Measurements from ENCODE around the gene ESF1.

ESF1 gene

DNA sequence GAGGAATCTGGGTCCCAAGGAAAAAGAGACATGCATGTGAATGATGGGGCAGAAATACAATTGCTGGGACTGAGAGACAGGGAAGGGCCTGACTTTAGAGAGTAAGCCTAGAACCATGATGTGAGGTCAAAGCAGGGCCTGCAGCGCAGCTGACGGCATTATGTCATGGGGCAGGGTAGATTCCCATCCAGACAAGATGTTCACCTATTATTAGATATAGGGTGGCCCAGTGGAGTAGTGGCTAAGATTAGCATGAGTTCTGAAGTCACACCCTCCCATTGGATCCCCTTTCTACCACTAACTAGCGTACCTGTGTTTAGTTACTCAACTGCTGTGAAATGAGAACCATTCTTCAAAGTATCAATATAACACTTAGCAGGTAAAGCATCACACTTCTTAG, 39.7 kb upstream of the ESF1 start:
- peaks cover 0 to 7% of the 10 kb centered on the region in 2 experiments; a peak in 2 of 3 replicates for H3K36me3 ChIP-seq (ENCODE audit: control insufficient read depth in 2 of 2, insufficient read depth in 1 of 2, low read length in 2 of 2)
- no peaks in the 10 kb centered on the region for H3K4me1 ChIP-seq (ENCODE audit: control insufficient read depth, insufficient read depth, low read length)
- CTCF ChIA-PET, result interaction anchor here (1.8 kb wide), 1 partner anchor 230 kb away, joined by 6 read pairs; no protein-coding TSS in a partner anchor
- no peak overlapping the region for H3K27ac ChIP-seq (ENCODE audit: extremely low read depth, low read depth, low read length)
- POLR2A ChIA-PET, result no interaction called here
- H3K4me3 ChIP-seq (ENCODE audit: low read depth, low read length), result no peak overlapping the region
- H3K9me3 ChIP-seq (ENCODE audit: control insufficient read depth, insufficient read depth, low read depth, low read length), result no peaks in the 10 kb centered on the region
- no peak for TF ChIP-seq ZNF394 (tag by site-specific recombination; IDR thresholded peaks at IDR 0.05; ENCODE audit: borderline replicate concordance)
- TF ChIP-seq ZNF121 (tag by site-specific recombination; IDR thresholded peaks at IDR 0.05), result no peak
- no peak for TF ChIP-seq ZNF639 (tag by site-specific recombination; IDR thresholded peaks at IDR 0.05)
- no peak for TF ChIP-seq ZNF140 (tag by site-specific recombination; IDR thresholded peaks at IDR 0.05)

GRCh38 chr20:13822459-13822858, 37.7 kb upstream of the ESF1 start:
- Histone ChIP-seq H3K4me3 (ENCODE audit: low read depth, low read length) (no peak overlapping the region), H3K4me1 (ENCODE audit: control insufficient read depth, insufficient read depth, low read length) (no peaks in the 10 kb centered on the region), H3K9me3 (ENCODE audit: control insufficient read depth, insufficient read depth, low read depth, low read length) (no peaks in the 10 kb centered on the region), H3K36me3 (ENCODE audit: control insufficient read depth in 2 of 2, insufficient read depth in 1 of 2, low read length in 2 of 2) (peaks cover 6 to 20% of the 10 kb centered on the region in 2 experiments), H3K27ac (ENCODE audit: extremely low read depth, low read depth, low read length) (no peak overlapping the region)
- ChIA-PET CTCF (interaction anchor here (0.7 to 1.1 kb wide), 2 partner anchors 50 to 230 kb away, joined by 4 to 5 read pairs; no protein-coding TSS in a partner anchor), POLR2A (no interaction called here)
- no peak for TF ChIP-seq ZNF530 (tag by site-specific recombination; IDR thresholded peaks at IDR 0.05; ENCODE audit: low read depth)
- TF ChIP-seq ZNF785 (tag by site-specific recombination; IDR thresholded peaks at IDR 0.05), result no peak
- no peak for TF ChIP-seq KLF10 (tag by site-specific recombination; IDR thresholded peaks at IDR 0.05)
- no peak for TF ChIP-seq ZNF211 (tag by site-specific recombination; IDR thresholded peaks at IDR 0.05; ENCODE audit: low read depth)
- TF ChIP-seq ZNF266 (tag by site-specific recombination; IDR thresholded peaks at IDR 0.05; ENCODE audit: low read depth), result no peak
- TF ChIP-seq ZNF621 (tag by site-specific recombination; IDR thresholded peaks at IDR 0.05), result no peak
- no peak for TF ChIP-seq BCL6B (tag by site-specific recombination; IDR thresholded peaks at IDR 0.05)
- no peak for TF ChIP-seq ZFP69B (tag by site-specific recombination; IDR thresholded peaks at IDR 0.05)
- no peak for TF ChIP-seq PATZ1 (tag by site-specific recombination; IDR thresholded peaks at IDR 0.05)
- no peak for TF ChIP-seq ZNF37A (tag by site-specific recombination; IDR thresholded peaks at IDR 0.05)

GRCh38 chr20:13821876-13822275, 37.2 kb upstream of the ESF1 start:
- ChIA-PET CTCF (interaction anchor here (0.6 to 5.3 kb wide), 3 partner anchors 50 to 233 kb away, joined by 3 to 63 read pairs (median 4); no protein-coding TSS in a partner anchor), POLR2A (no interaction called here)
- H3K4me1 ChIP-seq (ENCODE audit: control insufficient read depth, insufficient read depth, low read length), result no peaks in the 10 kb centered on the region
- peaks cover 11 to 25% of the 10 kb centered on the region in 2 experiments for H3K36me3 ChIP-seq (ENCODE audit: control insufficient read depth in 2 of 2, insufficient read depth in 1 of 2, low read length in 2 of 2)
- no peak overlapping the region for H3K27ac ChIP-seq (ENCODE audit: extremely low read depth, low read depth, low read length)
- no peaks in the 10 kb centered on the region for H3K9me3 ChIP-seq (ENCODE audit: control insufficient read depth, insufficient read depth, low read depth, low read length)
- TF ChIP-seq ZBTB17 (tag by site-specific recombination; IDR thresholded peaks at IDR 0.05) (no peak), CTCF (tag by site-specific recombination; IDR thresholded peaks at IDR 0.05) (no peak), EGR2 (tag by site-specific recombination; IDR thresholded peaks at IDR 0.05; ENCODE audit: low read depth) (no peak)
- no peak overlapping the region for H3K4me3 ChIP-seq (ENCODE audit: low read depth, low read length)
